T-helper 1 cell (primary cell): ENCODE results near the gene CYP4F11.
"Not testable (repeated sequence)": the region's sequence is repeated elsewhere in the genome, so short reads cannot be mapped to it uniquely, and the experiment has no call there.

Source experiments
- DNase-seq, 5 donors: peaks; one replicate each; pipeline ENCODE4 v3.0.0-alpha.2; 2012 to 2020
- total RNA-seq, 4 donors: gene quantifications; one replicate each; lab custom pipeline; 2026; lab: John Stamatoyannopoulos, UW

CYP4F11 gene, protein sequence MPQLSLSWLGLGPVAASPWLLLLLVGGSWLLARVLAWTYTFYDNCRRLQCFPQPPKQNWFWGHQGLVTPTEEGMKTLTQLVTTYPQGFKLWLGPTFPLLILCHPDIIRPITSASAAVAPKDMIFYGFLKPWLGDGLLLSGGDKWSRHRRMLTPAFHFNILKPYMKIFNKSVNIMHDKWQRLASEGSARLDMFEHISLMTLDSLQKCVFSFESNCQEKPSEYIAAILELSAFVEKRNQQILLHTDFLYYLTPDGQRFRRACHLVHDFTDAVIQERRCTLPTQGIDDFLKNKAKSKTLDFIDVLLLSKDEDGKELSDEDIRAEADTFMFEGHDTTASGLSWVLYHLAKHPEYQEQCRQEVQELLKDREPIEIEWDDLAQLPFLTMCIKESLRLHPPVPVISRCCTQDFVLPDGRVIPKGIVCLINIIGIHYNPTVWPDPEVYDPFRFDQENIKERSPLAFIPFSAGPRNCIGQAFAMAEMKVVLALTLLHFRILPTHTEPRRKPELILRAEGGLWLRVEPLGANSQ
- 0 reads per million in 4 donors for total RNA-seq

DNA sequence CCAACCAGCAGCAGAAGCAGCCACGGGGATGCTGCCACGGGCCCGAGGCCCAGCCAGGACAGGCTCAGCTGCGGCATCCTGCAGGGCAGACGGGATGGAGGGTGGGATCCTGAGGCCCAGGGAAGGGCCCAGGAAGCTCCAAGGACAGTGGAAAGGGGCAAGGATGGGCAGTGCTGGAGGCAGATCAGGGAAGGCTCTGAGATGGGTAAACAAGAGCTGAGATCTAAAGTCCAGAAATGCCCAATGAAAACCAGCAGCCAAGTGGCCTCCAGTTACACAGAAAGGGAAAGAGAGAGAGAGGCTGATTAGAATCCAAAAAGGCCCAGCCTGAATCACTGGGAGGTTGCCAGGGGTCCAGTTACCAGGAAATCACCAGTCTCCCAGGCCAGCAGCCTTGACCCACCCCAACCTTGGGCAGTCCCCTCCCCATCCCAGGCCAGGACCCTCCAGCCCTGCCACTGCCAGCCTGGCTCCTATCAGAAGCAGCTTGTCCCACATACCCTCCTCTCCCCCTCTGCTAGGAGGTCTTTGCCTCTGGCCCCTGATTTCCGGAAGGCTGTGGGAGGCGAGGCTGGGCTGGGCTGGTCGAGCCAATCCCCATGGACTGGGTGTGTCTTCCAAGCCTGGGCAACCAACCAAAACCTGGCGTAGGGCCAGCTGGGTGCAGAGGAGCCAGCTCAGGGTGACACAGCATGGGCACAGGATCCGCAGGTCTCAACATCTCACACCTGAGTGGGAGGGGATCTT, at the start of gene CYP4F11:
CYP4F11 (minus strand) TSS at position 198 of the 747 bp plus-strand sequence; CDS start at position 77, 121 bp downstream.
- no peak for DNase-seq

DNA sequence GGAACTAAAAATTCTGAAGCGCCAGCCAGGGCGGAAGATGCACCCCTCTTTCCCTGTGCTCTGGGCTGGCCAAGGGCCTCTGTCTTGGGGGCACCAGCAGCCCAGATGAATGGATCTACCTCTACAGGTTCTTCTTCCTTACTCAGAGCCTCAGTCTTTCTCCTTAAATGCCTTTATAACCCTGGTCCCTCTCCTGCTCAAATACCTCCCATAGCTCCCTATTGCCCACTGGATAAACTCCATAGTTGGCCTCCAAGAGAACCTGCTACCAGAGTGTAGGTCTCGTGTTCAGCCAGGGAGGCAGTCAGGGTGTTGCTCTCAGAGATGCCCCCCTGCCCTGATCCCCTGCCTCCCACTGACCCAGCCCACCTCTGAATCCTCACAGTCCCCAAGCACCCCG, 45.0 kb upstream of the CYP4F11 start:
- no peak for DNase-seq

DNA sequence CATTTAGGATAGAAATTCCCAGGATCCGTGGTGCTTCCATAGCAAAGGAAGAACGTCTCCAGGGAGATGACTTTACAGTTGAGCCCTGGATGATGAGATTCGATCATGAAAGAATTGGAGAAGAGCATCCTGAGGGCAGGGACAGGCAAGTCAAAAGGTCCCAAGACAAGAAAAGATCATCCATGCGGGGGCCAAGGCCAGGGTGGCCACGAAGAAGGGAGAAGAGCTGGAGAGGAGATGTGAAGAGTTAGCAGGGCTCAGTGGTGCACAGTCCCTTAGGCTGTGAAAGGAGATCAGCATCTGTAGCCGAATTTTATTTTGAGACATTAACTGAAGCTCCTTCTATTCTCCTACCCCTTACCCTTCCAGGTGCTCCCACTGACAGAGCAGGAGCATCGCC, 43.4 kb upstream of the CYP4F11 start:
- no peak for DNase-seq

DNA sequence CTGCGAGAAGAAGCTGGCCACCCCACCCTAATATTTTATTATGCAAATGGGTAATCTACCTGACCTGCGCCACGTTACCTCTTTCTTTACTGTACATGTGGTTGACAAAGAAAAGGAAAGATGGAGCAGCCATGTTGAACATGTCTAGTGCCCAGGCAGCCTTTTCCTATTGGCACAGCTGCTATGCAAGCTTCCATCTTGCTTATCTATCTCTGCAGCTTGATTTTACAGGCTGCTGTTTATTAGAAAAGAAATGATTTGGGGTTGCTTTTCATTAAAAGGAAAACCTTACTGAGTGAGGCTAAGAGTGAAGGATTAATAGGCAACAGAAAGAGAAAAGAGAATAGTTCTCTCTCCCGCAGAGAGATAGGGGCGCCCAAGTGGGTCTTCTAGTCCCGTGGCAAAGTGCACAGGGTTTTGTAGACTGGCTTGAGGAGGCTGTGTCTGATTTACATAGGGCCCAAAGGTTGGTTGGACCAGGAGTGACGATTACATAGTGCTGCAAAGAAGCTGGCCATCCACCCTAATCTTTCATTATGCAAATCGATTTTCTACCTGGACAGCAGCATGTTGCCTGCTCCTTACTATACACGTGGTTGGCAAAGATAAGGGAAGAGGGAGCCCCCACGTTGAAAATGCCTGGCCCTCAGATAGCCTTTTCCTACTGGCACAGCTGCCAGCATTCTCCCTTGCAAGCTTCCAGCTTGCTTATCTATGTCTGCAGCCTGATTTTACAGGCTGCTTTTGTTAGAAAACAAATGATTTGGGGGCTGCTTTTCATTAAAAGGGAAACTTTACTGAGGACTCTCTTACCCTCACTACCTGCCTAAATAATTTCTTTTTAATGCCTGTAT, 42.7 kb upstream of the CYP4F11 start:
- no peak for DNase-seq

DNA sequence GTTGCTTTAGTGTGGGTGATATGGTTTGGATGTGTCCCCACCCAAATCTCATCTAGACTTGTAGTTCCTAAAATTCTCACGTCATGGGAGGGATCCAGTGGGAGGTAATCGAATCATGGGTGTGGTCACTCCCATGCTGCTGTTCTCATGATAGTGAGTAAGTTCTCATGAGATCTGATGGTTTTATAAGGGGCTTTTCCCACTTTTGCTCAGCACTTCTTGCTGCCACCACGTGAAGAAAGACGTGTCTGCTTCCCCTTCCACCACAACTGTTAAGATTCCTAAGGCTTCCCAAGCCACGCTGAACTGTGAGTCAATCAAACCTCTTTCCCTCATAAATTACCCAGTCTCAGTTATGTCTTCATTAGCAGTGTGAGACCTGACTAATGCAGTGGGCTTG, 40.5 kb upstream of the CYP4F11 start:
- no peak for DNase-seq

DNA sequence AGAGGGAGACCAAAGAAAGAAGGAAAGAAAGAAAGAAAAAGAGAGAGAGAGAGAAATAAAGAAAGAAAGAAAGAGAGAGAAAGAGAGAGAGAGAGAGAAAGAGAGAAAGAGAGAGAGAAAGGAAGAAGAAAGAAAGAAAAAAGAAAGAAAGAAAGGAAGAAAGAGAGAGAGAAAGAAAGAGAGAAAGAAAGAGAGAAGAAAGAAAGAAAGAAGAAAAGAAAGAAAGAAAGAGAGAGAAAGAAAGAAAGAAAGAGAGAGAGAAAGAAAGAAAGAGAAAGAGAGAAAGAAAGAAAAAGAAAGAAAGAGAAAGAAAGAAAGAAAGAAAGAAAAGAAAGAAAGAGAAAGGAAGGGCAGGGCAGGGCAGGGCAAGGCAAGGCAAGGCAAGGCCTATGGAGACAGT, 37.7 kb upstream of the CYP4F11 start:
- DNase-seq: not testable (repeated sequence)

DNA sequence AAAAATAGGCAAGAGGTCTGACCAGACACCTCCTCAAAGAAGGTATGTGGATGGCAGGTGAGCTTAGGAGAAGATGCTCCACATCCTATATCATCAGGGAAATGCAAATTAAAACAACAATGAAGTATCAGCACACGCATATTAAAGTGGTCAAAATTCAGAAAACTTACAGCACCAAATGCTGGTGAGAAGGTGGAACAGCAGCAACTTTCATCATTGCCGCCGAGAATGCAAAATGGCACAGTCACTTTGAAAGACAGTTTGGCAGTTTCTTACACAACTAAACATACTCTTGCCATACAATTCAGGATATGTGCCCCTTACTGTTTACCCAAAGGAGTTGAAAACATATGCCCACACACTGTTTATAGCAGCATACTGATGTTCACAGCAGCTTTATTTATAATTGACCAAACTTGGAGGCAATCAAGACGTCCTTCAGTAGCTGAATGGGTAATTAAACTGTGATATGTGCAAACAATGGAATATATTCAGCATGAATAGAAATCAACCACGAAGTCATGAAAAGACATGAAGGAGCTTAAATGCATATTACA, 37.0 kb upstream of the CYP4F11 start:
- DNase-seq: no peak

DNA sequence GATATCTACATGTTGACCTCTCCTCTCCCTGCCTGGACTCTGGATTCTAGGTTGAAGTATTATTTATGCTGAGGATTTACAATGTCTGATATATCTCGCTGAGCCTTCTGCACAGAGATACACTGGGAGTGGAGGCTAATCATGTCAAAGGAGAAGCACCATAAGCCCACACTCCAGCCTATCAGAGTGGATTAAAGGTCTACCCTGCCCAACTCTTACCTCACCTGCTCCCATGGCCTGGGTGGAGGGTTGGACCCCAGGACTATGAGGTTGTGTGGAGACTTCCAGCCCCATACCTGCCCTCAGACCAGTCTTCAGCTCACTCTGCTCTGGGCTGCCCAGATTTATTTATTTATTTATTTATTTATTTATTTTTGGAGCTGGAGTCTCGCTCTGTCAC, 29.9 kb upstream of the CYP4F11 start:
- no peak for DNase-seq

DNA sequence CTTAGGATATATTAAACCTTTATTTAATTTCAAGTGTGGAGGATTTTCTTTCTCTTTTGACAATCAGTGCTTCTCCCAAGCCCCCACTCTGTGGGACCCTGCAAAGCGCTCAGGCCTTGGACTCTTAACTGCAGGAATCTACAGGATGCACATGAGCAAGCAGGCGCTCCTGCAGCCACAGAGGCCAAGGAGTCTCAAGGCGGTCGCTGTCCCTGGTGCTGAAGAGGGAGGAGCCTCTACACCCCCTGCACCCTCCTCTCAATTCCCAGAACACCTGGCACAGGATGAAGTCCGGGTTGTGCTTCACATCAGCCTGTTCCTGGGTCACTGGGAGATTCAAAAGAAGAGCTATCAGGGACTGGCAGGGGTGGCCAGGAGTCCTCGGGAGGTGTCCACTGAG, 28.0 kb upstream of the CYP4F11 start:
- no peak for DNase-seq

DNA sequence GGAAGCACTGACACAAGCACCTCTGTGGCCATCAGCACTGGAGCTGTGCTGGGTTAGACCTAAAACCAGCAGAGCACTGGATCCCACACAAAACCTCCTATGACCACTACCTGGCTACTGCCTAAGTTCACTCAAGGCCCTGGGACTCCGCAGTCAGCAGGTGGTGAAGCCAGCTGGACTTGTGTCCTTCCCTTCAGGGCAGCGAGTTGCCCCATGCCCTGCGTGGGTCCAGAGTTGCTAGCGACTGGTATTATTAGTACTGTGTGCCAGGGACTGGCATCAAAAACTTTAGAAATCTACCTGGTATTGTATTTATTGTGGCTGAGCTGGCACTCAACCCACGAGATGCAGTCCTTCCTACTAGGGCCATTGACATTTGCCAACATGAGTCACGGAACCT, 20.5 kb upstream of the CYP4F11 start:
- no peak for DNase-seq

DNA sequence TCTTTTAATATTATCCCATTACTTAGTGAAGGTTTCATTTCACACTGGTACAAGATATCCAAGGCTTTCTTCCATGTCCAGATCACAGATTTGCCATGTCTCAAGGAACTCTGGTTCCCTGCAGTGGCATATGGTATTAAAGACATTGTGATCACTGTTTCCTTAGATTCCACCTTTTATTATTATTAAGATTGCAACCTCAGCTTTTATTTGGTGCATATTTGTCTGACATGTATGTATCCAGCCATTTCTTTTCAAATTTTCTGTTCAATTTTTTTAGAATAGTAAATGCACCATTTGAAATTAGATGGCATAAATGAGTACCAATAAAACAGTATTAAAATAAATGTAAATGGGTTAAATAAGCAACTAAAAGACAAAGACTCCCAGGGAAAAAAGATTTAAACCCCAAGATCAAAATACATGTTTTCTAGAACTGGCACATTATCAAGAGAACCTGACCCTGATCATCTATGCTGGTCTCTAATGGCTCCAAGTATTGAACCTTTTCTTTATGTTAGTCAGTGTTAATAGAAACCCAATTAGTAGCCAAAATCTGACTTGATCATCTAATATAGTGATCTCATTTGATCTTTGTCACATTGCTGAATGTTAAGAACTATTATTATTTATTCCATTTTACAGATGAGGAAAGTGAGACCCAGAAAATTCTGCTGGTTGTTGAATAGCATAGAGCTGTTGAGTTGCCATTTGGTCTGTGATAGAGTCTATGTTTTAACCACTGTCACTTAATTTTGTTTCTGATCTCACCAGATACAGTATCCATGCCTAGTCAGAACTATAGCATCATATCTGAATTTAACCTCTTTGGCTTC, 14.1 kb upstream of the CYP4F11 start, which contains the start of gene OR10H4:
OR10H4 (plus strand) TSS at position 786 of the 836 bp plus-strand sequence; CDS start at position 786, 0 bp downstream.
- DNase-seq: no peak

DNA sequence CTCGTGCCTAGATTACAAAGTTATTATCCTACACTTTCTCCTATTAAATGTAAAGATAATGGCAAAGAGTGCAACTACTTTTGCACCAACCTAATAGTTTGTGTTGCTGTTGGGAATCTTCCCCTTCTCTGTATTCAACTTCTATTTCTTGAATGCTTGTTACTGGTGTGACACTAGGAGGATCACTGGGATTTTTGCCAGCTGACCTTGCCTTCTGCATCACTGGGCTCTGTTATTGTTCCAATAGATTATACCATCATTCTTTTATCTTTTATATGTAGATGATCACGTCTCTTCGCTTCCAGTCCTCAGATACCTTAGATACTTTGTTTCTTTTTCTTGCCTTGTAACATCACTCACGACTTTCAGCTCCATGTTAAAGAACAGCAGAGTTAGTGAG, 11.0 kb upstream of the CYP4F11 start:
- DNase-seq: no peak

DNA sequence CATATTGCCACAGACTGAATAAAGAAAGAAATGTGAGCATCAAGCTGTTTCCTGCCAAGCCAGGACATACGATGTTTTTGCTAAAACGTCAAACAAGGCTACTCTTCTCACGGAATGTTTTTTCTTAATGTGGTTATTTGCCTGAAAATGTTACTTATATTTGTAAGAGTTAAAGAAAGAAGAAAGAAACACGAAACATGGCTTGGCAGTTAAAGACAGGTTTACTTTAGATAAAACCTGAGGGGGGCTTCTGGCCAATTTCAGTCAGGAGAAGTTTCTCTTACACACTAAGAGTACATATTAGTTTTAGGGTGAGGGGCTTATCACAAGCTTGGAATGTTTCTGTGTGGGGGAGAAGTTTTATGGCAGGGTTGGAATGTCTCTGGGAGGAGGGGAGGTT, 10.1 kb upstream of the CYP4F11 start:
- no peak for DNase-seq

DNA sequence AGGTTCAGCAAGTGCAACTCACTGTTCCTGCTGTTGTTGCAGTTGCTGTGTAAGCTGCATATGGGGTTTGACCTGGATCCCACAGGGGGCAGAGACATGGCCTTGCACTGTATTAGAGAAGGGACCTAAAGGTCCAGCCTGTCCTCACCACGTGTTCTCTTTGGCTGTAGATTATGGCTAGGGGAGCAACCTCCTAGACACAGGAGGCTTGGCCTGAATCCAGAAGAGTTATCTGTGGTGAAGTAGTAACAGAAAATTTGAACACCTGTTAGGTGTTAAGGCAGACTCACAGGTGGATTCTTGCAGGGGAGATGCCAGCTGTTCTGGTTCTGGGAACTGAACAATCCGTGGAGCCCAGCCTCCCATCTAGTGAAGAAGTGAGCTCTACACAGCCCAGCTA, 3.4 kb upstream of the CYP4F11 start:
- DNase-seq: no peak

DNA sequence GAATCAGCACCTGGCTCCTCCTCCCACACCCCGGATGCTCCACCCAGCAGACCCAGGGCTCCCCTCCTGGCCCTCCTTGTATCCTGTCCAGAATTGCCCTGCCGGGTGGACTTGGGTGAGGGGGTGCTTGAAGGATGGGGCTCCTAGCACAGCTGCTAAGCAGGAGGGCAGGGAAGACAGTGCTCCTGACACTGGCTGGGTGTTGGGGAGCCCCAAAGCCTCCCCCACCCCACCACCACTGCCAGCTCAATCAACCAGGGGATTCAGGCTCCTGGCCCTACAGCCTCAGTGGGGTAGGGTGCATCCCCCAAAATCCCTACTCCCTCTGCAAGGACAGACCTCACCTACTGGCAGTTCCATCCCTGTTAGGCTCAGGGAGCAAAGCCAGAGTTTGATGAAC, 2.6 kb upstream of the CYP4F11 start:
- DNase-seq: no peak

DNA sequence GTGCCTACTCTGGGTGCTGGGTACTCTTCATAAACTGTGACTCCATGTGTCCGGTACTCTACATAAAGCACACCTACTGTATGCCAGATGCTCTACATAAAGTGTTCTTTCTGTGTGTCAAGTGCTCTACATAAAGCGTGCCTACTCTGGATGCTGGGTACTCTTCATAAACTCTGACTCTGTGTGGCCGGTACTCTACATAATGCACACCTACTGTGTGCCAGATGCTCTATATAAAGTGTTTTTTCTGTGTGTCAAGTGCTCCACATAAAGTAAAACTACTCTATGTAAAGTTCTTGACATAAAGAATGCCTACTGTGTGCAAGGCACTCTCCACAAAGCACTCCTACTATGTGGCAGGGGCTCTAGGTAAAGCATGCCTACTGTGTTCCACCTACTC, 1.8 kb upstream of the CYP4F11 start:
- no peak for DNase-seq

DNA sequence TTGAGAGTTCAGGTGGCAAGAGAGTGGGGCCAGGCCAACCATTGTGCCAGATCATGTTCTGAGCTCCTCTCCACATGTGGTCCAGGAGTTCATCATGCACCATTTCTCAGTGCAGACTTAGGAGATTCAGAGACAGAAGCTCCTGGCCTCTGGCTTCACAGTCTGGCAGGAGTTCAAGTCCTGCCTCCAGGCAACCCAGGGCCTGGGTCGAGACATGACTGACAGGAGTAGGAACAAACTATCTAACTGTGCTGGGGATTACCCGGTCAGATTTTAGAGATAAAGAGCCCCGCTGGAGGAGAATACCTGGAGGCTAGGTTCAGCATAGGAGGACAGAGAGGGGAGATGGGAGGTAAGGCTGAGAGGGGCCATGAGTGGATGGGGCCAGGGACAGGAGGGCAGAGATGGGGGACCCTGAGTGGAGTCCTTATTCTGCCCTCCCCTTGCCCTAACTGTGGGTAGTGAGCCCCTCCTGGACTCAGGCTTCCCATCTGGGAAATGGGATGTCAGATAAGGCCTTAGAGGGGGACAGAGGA, 906 bp upstream of the CYP4F11 start:
- DNase-seq: no peak

DNA sequence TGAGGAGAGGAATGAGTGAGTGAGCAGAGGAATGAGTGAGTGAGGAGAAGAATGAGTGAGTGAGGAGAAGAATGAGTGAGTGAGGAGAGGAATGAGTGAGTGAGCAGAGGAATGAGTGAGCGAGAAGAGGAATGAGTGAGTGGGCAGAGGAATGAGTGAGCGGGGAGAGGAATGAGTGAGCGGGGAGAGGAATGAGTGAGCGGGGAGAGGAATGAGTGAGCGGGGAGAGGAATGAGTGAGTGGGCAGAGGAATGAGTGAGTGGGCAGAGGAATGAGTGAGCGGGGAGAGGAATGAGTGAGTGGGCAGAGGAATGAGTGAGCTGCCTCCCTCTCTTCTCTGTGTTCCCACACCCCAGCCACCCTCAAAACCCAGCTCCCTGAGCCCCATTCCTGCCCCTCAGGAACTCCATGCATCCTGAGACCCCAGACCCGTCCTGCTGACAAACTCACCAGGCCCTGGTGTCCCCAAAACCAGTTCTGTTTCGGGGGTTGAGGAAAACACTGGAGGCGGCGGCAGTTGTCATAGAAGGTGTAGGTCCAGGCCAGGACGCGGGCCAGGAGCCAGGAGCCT, 483 bp downstream of the CYP4F11 start:
- not testable (repeated sequence) for DNase-seq

DNA sequence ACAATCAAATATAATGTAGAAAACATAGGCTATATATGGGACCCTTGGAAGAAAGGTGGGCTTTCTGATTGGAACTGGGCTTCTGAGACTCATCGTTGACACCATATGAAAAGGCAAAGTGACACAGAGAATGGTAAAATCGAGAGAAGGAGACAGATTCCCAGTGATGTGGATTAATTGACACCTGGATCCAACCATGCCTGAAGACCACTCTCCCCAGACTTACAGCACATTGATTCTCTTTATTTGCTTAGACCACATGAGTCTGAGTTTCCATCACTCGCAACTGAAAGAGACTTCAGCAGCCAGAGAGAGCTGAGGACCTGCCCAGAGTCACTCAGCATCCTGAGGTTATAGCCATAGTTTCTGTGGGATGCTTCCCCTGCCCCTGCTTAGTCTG, 6.0 kb downstream of the CYP4F11 start:
- no peak for DNase-seq

DNA sequence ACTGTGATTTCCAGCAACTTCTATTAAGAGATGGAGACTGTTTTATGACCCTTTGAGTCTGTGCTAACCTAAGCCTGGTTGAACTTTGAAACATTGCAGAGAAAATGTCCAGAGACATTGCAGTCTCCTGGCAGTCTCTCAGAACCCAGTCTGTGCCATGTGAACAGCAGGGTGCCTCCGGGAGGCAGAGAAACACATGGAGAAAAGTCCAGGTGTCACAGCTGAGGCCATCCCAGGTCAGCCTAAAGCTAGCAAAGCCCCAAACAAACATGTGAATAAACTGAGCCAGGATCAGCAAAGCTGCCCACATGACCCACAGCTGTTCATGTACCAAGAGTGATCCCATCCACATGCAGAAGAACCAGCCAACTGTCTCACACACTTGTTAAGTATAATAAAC, 7.8 kb downstream of the CYP4F11 start:
- no peak for DNase-seq

DNA sequence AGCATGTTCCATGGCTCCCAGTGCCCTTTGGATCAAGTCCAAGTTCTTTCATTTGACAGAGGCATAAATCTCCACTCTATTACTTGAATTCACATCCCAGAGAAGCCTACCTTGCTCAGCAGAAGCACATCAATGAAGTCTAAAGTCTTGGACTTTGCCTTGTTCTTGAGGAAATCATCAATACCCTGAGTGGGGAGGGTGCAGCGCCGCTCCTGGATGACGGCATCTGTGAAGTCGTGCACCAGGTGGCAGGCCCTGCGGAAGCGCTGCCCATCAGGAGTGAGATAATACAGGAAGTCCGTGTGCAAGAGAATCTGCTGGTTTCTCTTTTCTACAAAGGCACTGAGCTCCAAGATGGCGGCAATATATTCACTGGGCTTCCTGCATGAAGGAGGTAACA, 10.6 kb downstream of the CYP4F11 start:
- no peak for DNase-seq
